Measurements from ENCODE around the gene MYZAP. TPM values are rescaled to one million over a fixed set of nuclear protein-coding genes. Genes with fewer than 3 reads are reported as not detected.
A peak's percentile ranks its signal among the peaks of the same experiment; 100 is the strongest.

Gene MYZAP
- total and polyA plus RNA-seq, 9 of the 15 experiments (the other 6 are each of a cell fraction or from before 2014, with no cell fraction given) = 0.03 TPM; not detected in 8

DNA sequence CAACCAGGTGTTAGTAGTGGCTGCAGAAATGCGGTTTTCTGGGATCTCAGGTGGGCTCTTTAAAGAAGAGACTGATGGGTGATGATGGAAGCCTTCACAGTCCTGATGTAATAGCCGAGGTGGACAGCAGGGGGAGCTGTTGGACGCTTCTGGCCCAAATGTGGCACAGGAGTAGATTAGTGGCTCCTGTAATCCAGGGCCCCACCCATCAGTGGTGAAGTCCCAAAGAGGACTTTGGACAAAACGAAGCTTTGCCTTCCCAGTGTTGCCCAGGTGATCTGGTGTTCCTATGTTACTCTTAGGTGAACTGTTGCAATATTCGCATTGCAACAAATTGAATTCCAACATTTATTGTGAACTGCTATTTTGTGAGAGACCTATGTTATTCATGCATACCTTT lies 31.8 kb upstream of the MYZAP start (continued):
- no peak for TF ChIP-seq PBX2 (CRISPR knock-in tag; IDR thresholded peaks at IDR 0.05; ENCODE audit: low read depth)
- 0 out of 2 replicates have a peak, but pooled peaks have one; percentile 17 for TF ChIP-seq PBX2 (tag; conservative IDR thresholded peaks at IDR 0.05; ENCODE audit: low read depth)
- no peak for TF ChIP-seq POLR2AphosphoS2 (IDR thresholded peaks at IDR 0.05; ENCODE audit: low read length)
- TF ChIP-seq CBX5 (IDR thresholded peaks at IDR 0.05; ENCODE audit: borderline replicate concordance, low read depth) = no peak
- no peak for TF ChIP-seq MCM7 (IDR thresholded peaks at IDR 0.05)
- no peak for TF ChIP-seq PHTF2 (CRISPR knock-in tag; IDR thresholded peaks at IDR 0.05)
- no peak for TF ChIP-seq NKRF (IDR thresholded peaks at IDR 0.05; ENCODE audit: borderline replicate concordance)
- TF ChIP-seq JUN (IDR thresholded peaks at IDR 0.05; ENCODE audit: borderline replicate concordance, low read depth, low read length) = 0 out of 2 replicates have a peak, but pooled peaks have one; percentile 32
- no peak for TF ChIP-seq JUN (CRISPR knock-in tag; IDR thresholded peaks at IDR 0.05; ENCODE audit: borderline replicate concordance)
- no peak for TF ChIP-seq NR3C1 (CRISPR knock-in tag; IDR thresholded peaks at IDR 0.05)
- TF ChIP-seq SMARCA5 (IDR thresholded peaks at IDR 0.05) = no peak
- TF ChIP-seq NR2C2 (CRISPR knock-in tag; IDR thresholded peaks at IDR 0.05) = no peak
- TF ChIP-seq NR2C2 (tag; IDR thresholded peaks at IDR 0.05) = no peak
- TF ChIP-seq CTBP1 (IDR thresholded peaks at IDR 0.05; ENCODE audit: borderline replicate concordance) = peak; percentile 25; the same call in 1 of the 2 replicates
- no peak for TF ChIP-seq ELK3 (CRISPR knock-in tag; IDR thresholded peaks at IDR 0.05)
- TF ChIP-seq SP1 (CRISPR knock-in tag; IDR thresholded peaks at IDR 0.05) = no peak
- TF ChIP-seq, protein P1, sequence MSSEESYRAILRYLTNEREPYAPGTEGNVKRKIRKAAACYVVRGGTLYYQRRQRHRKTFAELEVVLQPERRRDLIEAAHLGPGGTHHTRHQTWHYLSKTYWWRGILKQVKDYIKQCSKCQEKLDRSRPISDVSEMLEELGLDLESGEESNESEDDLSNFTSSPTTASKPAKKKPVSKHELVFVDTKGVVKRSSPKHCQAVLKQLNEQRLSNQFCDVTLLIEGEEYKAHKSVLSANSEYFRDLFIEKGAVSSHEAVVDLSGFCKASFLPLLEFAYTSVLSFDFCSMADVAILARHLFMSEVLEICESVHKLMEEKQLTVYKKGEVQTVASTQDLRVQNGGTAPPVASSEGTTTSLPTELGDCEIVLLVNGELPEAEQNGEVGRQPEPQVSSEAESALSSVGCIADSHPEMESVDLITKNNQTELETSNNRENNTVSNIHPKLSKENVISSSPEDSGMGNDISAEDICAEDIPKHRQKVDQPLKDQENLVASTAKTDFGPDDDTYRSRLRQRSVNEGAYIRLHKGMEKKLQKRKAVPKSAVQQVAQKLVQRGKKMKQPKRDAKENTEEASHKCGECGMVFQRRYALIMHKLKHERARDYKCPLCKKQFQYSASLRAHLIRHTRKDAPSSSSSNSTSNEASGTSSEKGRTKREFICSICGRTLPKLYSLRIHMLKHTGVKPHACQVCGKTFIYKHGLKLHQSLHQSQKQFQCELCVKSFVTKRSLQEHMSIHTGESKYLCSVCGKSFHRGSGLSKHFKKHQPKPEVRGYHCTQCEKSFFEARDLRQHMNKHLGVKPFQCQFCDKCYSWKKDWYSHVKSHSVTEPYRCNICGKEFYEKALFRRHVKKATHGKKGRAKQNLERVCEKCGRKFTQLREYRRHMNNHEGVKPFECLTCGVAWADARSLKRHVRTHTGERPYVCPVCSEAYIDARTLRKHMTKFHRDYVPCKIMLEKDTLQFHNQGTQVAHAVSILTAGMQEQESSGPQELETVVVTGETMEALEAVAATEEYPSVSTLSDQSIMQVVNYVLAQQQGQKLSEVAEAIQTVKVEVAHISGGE (CRISPR knock-in tag; IDR thresholded peaks at IDR 0.05) = no peak
- TF ChIP-seq SETDB1 (IDR thresholded peaks at IDR 0.05; ENCODE audit: low read length) = no peak
- peak; percentile 63 to 79 for TF ChIP-seq RAD21 (CRISPR knock-in tag; conservative IDR thresholded peaks at IDR 0.05 in 1 of 2, IDR thresholded peaks at IDR 0.05 in 1 of 2)
- no peak for TF ChIP-seq XRCC4 (IDR thresholded peaks at IDR 0.05; ENCODE audit: extremely low read depth, insufficient read depth, insufficient read length)
- no peak for TF ChIP-seq DIDO1 (tag; IDR thresholded peaks at IDR 0.05; ENCODE audit: low read depth)
